Liver (tissue), 3 donors: ENCODE data around the gene KNTC1.

ENCODE experiments used
- EGR1 ChIP-seq, 2 donors: IDR thresholded peaks; 2 replicates each; pipeline ENCODE4 v1.6.1; 2016 to 2018; ENCODE audit warnings: antibody characterized with exemption in 2 of 2, low read depth in 2 of 2
- JUND ChIP-seq, 2 donors: IDR thresholded peaks; 2 replicates each; pipeline ENCODE4 v1.6.1; 2016; ENCODE audit warnings: antibody characterized with exemption in 2 of 2
- TAF1 ChIP-seq: conservative IDR thresholded peaks from 2 replicates; pipeline ENCODE4 v1.6.1; 2016; ENCODE audit warnings: antibody characterized with exemption, mild to moderate bottlenecking
- TF ChIP-seq, protein P1 (sequence below): IDR thresholded peaks from 2 replicates; pipeline ENCODE4 v1.6.1; 2016; ENCODE audit warnings: antibody characterized with exemption, mild to moderate bottlenecking
- TF ChIP-seq, protein P2 (sequence below): fragments of 150-350 bp; IDR thresholded peaks from 2 replicates; pipeline ENCODE4 v1.5.1; 2017; ENCODE audit warnings: improper control_type of control experiment, low read depth, low read length; ENCODE audit not compliant: missing input control
- TF ChIP-seq, protein P3 (sequence below): IDR thresholded peaks from 2 replicates; pipeline ENCODE4 v1.6.1; 2016; ENCODE audit warnings: antibody characterized with exemption
- donor health status: healthy.
- donor health status: healthy.

DNA sequence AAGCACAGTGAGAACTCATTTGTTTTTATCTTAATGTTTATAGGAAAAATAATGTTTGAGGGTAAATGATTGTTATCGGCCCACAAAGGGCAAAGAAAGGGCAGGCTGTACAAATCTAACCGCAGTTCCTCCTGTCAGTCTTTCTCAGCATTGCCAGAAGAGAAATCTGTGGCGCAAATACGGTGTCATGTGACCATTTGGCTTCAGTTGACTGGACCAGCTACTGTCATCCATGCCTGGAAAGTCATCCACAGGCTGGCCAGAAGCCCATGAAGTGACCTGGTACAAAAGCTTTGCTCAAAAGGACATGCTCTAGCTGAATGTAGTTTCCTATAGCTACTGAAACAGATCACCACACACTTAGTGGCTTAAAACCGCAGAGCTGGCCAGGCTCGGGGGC, 132.5 kb downstream of the KNTC1 start:
- no peak for TF ChIP-seq EGR1 (IDR thresholded peaks at IDR 0.05; ENCODE audit: low read depth in 2 of 2)
- TF ChIP-seq, protein P1, sequence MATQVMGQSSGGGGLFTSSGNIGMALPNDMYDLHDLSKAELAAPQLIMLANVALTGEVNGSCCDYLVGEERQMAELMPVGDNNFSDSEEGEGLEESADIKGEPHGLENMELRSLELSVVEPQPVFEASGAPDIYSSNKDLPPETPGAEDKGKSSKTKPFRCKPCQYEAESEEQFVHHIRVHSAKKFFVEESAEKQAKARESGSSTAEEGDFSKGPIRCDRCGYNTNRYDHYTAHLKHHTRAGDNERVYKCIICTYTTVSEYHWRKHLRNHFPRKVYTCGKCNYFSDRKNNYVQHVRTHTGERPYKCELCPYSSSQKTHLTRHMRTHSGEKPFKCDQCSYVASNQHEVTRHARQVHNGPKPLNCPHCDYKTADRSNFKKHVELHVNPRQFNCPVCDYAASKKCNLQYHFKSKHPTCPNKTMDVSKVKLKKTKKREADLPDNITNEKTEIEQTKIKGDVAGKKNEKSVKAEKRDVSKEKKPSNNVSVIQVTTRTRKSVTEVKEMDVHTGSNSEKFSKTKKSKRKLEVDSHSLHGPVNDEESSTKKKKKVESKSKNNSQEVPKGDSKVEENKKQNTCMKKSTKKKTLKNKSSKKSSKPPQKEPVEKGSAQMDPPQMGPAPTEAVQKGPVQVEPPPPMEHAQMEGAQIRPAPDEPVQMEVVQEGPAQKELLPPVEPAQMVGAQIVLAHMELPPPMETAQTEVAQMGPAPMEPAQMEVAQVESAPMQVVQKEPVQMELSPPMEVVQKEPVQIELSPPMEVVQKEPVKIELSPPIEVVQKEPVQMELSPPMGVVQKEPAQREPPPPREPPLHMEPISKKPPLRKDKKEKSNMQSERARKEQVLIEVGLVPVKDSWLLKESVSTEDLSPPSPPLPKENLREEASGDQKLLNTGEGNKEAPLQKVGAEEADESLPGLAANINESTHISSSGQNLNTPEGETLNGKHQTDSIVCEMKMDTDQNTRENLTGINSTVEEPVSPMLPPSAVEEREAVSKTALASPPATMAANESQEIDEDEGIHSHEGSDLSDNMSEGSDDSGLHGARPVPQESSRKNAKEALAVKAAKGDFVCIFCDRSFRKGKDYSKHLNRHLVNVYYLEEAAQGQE, result no peak
- TF ChIP-seq TAF1, result no peak
- TF ChIP-seq, protein P2, sequence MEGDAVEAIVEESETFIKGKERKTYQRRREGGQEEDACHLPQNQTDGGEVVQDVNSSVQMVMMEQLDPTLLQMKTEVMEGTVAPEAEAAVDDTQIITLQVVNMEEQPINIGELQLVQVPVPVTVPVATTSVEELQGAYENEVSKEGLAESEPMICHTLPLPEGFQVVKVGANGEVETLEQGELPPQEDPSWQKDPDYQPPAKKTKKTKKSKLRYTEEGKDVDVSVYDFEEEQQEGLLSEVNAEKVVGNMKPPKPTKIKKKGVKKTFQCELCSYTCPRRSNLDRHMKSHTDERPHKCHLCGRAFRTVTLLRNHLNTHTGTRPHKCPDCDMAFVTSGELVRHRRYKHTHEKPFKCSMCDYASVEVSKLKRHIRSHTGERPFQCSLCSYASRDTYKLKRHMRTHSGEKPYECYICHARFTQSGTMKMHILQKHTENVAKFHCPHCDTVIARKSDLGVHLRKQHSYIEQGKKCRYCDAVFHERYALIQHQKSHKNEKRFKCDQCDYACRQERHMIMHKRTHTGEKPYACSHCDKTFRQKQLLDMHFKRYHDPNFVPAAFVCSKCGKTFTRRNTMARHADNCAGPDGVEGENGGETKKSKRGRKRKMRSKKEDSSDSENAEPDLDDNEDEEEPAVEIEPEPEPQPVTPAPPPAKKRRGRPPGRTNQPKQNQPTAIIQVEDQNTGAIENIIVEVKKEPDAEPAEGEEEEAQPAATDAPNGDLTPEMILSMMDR, result no peak
- TF ChIP-seq JUND (IDR thresholded peaks at IDR 0.05), result no peak
- TF ChIP-seq, protein P3, sequence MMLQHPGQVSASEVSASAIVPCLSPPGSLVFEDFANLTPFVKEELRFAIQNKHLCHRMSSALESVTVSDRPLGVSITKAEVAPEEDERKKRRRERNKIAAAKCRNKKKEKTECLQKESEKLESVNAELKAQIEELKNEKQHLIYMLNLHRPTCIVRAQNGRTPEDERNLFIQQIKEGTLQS, result no peak
